T-helper 17 cell (primary cell): ENCODE measurements around the gene TCFL5. TPM values are rescaled to one million over a fixed set of nuclear protein-coding genes. Genes with fewer than 3 reads are reported as not detected.
"Not testable (repeated sequence)": the region's sequence is repeated elsewhere in the genome, so short reads cannot be mapped to it uniquely, and the experiment has no call there.

Source experiments
- ATAC-seq: fragments of 150-1000 bp; cut with Tn5 transposase; 2 replicates; pipeline ENCODE4 v1.10.0; 2021; ENCODE audit warnings: mild to moderate bottlenecking, moderate library complexity
- DNase-seq, 3 donors: peaks; one replicate each; pipeline versions ENCODE4 v3.0.0 to v3.0.0-alpha.2; 2020 to 2021
- H3K9me3 ChIP-seq: one replicate; pipeline ENCODE4 v1.7.0; 2013; ENCODE audit warnings: low read length, mild to moderate bottlenecking; ENCODE audit not compliant: control insufficient read depth, poor library complexity, severe bottlenecking
- H3K27ac Mint-ChIP-seq: one replicate; pipeline ENCODE4 v1.8.0; 2022; ENCODE audit warnings: mild to moderate bottlenecking, moderate library complexity, mixed read lengths
- H3K27me3 Mint-ChIP-seq: one replicate; pipeline ENCODE4 v1.8.0; 2022; ENCODE audit warnings: mixed read lengths
- H3K36me3 Mint-ChIP-seq: one replicate; pipeline ENCODE4 v1.8.0; 2022; ENCODE audit warnings: low read depth, mixed read lengths
- H3K4me1 Mint-ChIP-seq: one replicate; pipeline ENCODE4 v1.8.0; 2022; ENCODE audit warnings: mild to moderate bottlenecking, mixed read lengths
- H3K4me3 Mint-ChIP-seq: one replicate; pipeline ENCODE4 v1.8.0; 2022; ENCODE audit warnings: mild to moderate bottlenecking, moderate library complexity, mixed read lengths
- total RNA-seq, 4 donors: library from RNA in 2 of 4; stranded (reverse) in 2 of 4; gene quantifications; one replicate each; pipeline ENCODE4 v1.2.3 and lab custom pipeline; 2022 to 2026

TCFL5 gene
- total RNA-seq, 2 donors from 2014 or later = 4.4 to 5.0 TPM

DNA sequence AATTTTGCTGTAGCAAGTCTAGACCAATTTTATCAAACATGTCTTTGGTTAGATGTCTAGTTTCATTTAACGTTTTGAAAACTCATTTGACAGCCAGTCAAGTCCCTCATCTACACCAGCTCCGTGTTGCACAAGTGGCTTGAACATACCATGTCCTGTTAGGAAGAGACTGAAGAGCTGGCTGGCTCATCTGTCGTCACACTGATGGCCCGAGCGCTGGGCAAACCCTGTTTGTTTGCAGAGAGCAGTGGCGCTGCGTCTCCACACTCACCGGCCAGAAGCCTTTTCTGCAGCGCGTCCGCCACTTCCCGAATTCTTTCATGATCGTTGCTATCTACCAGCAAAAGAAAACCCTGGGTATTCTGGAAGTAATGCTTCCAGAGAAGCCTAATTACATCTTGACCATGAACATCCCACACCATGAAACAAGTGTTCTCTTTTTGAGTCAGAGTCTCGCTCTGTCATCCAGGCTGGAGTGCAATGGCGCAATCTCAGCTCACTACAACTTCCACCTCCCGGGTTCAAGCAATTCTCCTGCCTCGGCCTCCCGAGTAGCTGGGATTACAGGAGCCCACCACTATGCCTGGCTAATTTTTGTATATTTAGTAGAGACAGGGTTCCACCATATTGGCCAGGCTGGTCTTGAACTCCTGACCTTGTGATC, 10.7 kb upstream of the TCFL5 start:
- no peaks in the 10 kb centered on the region for H3K9me3 ChIP-seq
- Mint-ChIP-seq H3K4me3 (no peak overlapping the region), H3K27me3 (peaks cover 16% of the 10 kb centered on the region), H3K27ac (no peak overlapping the region), H3K4me1 (peaks cover 23% of the 10 kb centered on the region), H3K36me3 (no peaks in the 10 kb centered on the region)
- no peak for ATAC-seq
- DNase-seq = no peak

- H3K9me3 ChIP-seq = no peaks in the 10 kb centered on the region
- Mint-ChIP-seq H3K36me3 (no peaks in the 10 kb centered on the region), H3K27me3 (no peaks in the 10 kb centered on the region), H3K27ac (no peak overlapping the region), H3K4me3 (no peak overlapping the region), H3K4me1 (peaks cover 10% of the 10 kb centered on the region)
- DNase-seq (no peak), ATAC-seq (no peak)
Measured at GRCh38 chr20:62864207-62864606, 2.6 kb upstream of the TCFL5 start.

DNA sequence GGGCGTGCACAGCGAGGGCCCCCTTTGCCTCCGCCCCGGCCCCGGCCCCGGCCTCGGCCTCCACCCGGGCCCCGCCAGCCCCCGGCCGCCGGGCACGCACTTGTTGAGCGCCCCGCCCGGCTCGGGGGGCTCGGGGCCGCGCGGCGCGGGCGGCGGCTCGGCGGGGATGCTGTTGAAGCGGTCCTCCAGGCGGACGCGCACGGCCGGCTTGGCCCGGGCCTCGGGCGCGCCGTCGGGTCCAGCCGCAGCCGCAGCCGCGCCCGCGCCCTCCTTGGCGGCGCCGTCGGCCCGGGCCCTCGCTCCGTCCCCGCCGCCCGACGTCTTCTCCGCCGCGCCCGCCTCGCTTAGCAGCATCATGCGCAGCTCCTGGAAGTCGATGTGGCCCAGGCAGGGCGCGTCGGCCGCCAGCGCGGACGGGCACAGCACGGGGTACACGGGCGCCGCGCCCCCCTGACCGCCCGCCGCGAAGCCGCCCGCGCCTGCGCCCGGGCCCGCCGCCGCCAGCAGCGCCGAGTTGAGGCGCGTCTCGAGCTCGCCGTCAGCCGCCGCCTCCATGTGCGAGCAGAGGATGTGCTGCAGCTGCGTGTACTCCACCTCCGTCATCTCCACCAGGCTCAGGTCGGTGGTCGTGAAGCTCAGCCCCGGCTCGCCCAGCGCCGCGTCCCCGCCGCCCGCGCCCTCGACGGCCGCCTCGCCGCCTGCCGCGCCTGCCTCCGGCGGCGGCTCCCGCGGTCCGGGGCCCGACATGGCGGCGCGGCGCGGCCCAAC, 514 bp downstream of the TCFL5 start:
- H3K9me3 ChIP-seq = no peaks in the 10 kb centered on the region
- Mint-ChIP-seq H3K27me3 (no peaks in the 10 kb centered on the region), H3K36me3 (peaks cover 3% of the 10 kb centered on the region), H3K27ac (no peak overlapping the region), H3K4me1 (peaks cover 10% of the 10 kb centered on the region), H3K4me3 (no peak overlapping the region)
- ATAC-seq (peak; percentile 38), DNase-seq (peak; percentile 35 to 48 (median 47))

DNA sequence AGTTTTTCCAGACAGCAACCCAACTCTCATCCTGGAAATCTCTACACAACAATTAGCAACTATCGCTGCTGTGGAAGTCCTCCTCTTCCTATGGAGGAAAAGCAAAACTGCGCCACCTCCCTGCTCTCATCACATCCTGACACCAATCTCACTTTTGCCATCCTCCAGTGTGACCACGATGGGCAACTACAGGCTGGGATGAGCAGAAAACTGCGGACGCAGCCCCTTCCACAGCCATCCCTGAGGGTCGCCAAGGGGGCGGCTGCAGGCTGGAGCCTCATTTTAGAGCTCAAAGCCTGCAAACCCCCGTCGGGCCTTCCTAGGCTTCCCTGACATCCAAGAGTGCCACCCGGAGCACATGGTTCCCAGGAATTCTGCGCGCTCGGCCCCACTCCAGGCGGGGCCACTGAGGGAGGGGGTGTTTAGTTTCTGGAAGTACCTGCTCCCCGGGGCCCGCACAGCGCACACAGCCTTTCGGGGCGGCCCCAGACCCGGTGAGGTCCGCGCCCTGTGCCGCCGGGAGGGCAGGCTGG, 1.2 kb downstream of the TCFL5 start:
- Mint-ChIP-seq H3K27ac (peak overlapping the region; percentile 9), H3K27me3 (no peaks in the 10 kb centered on the region), H3K4me1 (peaks cover 10% of the 10 kb centered on the region), H3K4me3 (peak overlapping the region; percentile 79), H3K36me3 (peaks cover 3% of the 10 kb centered on the region)
- H3K9me3 ChIP-seq = no peaks in the 10 kb centered on the region
- ATAC-seq (no peak), DNase-seq (no peak)

- no peak for DNase-seq
- H3K4me3 Mint-ChIP-seq = peak overlapping the region; percentile 79
- ATAC-seq = no peak
- peaks cover 3% of the 10 kb centered on the region for H3K36me3 Mint-ChIP-seq
- H3K9me3 ChIP-seq = no peaks in the 10 kb centered on the region
- H3K27me3 Mint-ChIP-seq = no peaks in the 10 kb centered on the region
- peak overlapping the region; percentile 9 for H3K27ac Mint-ChIP-seq
- peaks cover 10% of the 10 kb centered on the region for H3K4me1 Mint-ChIP-seq
Measured at GRCh38 chr20:62859721-62860120, 1.9 kb downstream of the TCFL5 start.

DNA sequence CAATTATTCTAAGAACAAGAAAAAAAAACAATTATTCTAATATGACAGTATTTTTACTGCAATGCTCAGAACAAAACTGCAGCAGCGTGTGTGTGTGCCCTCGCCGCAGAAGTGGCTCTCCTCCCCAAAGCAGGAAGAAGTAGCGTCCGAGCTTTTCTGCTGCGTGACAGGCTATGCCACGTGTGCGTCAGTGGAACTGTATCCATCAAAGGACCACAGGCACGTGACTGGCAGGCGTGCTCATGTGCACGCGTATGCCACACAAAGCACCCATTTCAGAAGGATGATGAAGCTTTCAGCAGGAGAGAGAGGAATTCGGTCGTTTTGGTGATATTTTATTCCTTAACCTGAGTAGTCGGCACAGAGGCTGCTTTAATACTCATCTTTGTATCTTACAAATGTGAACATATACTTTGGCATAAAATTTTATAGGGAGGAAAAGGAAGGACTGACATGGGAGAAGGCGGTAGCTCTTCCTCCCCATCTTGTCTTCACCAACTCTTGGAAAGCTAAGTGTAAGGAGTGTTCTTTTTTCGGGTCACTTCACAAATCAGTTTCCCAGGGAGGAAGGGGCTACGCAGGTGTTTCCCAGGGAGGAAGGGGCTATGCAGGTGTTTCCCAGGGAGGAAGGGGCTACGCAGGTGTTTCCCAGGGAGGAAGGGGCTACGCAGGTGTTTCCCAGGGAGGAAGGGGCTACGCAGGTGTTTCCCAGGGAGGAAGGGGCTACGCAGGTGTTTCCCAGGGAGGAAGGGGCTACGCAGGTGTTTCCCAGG, 3.4 kb downstream of the TCFL5 start:
- no peak overlapping the region for H3K27ac Mint-ChIP-seq
- H3K27me3 Mint-ChIP-seq = no peaks in the 10 kb centered on the region
- no peaks in the 10 kb centered on the region for H3K9me3 ChIP-seq
- peaks cover 3% of the 10 kb centered on the region for H3K36me3 Mint-ChIP-seq
- peaks cover 12% of the 10 kb centered on the region for H3K4me1 Mint-ChIP-seq
- no peak overlapping the region for H3K4me3 Mint-ChIP-seq
- ATAC-seq (no peak), DNase-seq (no peak)

DNA sequence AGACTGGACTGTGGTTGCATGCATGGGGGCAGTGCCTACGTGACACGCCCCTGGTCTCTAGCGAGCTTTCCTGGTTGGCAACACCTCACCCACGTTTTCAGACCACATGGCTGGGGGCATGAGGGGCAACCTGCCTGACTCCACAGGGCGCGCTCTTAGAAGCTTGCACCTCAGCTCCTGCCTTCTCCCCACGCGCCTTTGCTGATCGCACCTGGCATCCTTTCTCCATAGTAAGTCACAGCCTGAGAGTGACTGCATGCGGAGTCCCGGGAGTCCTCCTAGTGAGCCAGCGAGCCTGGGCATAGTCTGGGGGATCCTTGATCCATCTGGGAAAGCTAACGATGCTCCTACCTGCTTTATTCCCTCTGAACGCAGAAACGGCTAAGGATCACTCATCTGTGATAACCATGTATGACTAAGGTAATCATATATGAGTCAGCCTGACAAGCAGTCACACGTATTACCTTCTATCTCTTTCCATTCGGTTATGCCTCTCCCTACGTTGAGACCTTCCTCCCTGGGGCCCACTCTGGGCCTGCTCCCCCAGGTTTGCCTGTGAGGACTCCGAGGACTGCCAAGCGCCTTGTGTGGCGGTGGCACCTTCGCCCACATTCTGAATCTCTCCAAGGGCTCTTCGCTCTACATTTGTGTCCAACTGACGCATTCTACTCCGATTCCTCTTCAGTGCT, 4.5 kb downstream of the TCFL5 start:
- Mint-ChIP-seq H3K36me3 (peaks cover 5% of the 10 kb centered on the region), H3K27me3 (no peaks in the 10 kb centered on the region), H3K4me1 (peaks cover 12% of the 10 kb centered on the region), H3K27ac (no peak overlapping the region), H3K4me3 (no peak overlapping the region)
- ATAC-seq = no peak
- DNase-seq = no peak
- H3K9me3 ChIP-seq = no peaks in the 10 kb centered on the region

- DNase-seq = no peak
- no peak for ATAC-seq
- no peak overlapping the region for H3K4me3 Mint-ChIP-seq
- H3K27ac Mint-ChIP-seq = no peak overlapping the region
- H3K36me3 Mint-ChIP-seq = peaks cover 5% of the 10 kb centered on the region
- no peaks in the 10 kb centered on the region for H3K9me3 ChIP-seq
- no peaks in the 10 kb centered on the region for H3K27me3 Mint-ChIP-seq
- H3K4me1 Mint-ChIP-seq = peaks cover 12% of the 10 kb centered on the region
Measured at GRCh38 chr20:62855120-62855519, 6.5 kb downstream of the TCFL5 start.

DNA sequence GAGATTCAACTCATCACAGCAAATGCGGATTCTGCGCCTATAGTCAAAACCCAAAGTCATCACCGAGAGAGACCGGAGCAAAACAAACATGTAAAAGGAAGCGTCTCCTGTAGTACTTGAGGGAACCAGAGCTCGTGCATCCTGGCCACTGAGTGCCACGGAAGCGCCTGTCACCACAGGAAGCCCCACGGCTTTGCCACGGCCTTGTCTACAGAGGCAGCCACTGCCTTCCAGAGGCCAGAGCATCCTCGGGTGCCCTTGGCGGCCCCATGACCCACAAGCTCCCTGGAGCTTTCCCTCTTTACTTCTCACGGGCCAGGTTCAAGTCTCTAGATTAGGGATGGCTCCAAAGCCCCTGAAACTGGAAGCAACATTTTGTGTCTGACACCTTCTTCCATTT, 7.5 kb downstream of the TCFL5 start:
- no peak for ATAC-seq
- H3K9me3 ChIP-seq = no peaks in the 10 kb centered on the region
- Mint-ChIP-seq H3K4me1 (peaks cover 13% of the 10 kb centered on the region), H3K27ac (no peak overlapping the region), H3K27me3 (no peaks in the 10 kb centered on the region), H3K36me3 (peaks cover 5% of the 10 kb centered on the region), H3K4me3 (no peak overlapping the region)
- no peak for DNase-seq

DNA sequence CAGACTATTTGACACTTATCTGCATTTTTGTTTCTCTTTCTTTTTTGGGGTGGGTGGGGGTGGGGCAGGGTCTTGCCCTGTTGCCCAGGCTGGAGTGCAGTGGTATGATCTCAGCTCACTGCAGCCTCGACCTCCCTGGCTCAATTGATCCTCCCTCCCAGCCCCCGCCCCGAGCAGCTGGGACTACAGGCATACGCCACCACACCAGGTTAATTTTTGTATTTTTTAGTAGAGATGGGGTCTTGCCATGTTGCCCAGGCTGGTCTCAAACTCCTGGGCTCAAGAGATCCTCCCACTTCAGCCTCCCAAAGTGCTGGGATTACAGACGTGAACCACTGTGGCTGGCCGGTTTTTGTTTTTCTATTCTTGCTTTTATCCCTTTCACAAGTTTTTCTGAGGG, 8.3 kb downstream of the TCFL5 start:
- peaks cover 12% of the 10 kb centered on the region for H3K4me1 Mint-ChIP-seq
- not testable (repeated sequence) for H3K4me3 Mint-ChIP-seq, H3K27me3 Mint-ChIP-seq, ATAC-seq, H3K36me3 Mint-ChIP-seq, DNase-seq, H3K27ac Mint-ChIP-seq, H3K9me3 ChIP-seq

- Mint-ChIP-seq H3K36me3 (peaks cover 5% of the 10 kb centered on the region), H3K4me1 (peaks cover 9% of the 10 kb centered on the region), H3K27me3 (no peaks in the 10 kb centered on the region), H3K4me3 (no peak overlapping the region), H3K27ac (no peak overlapping the region)
- H3K9me3 ChIP-seq = no peaks in the 10 kb centered on the region
- no peak for DNase-seq
- no peak for ATAC-seq
Measured at GRCh38 chr20:62852841-62853240, 8.8 kb downstream of the TCFL5 start.

- ATAC-seq = no peak
- H3K9me3 ChIP-seq = no peaks in the 10 kb centered on the region
- peaks cover 9% of the 10 kb centered on the region for H3K4me1 Mint-ChIP-seq
- no peak overlapping the region for H3K27ac Mint-ChIP-seq
- DNase-seq = no peak
- peaks cover 2% of the 10 kb centered on the region for H3K36me3 Mint-ChIP-seq
- no peaks in the 10 kb centered on the region for H3K27me3 Mint-ChIP-seq
- H3K4me3 Mint-ChIP-seq = no peak overlapping the region
Measured at GRCh38 chr20:62852196-62852595, 9.4 kb downstream of the TCFL5 start.
